HFFc6 (cell line): ENCODE results near the gene NACA. TPM values are rescaled to one million over a fixed set of nuclear protein-coding genes. Genes with fewer than 3 reads are reported as not detected.
"Not testable (repeated sequence)": the region's sequence is repeated elsewhere in the genome, so short reads cannot be mapped to it uniquely, and the experiment has no call there.

Experiments
- DNase-seq: peaks from one replicate; pipeline ENCODE4 v3.0.0-alpha.2; 2018
- H3K27ac Mint-ChIP-seq: 2 replicates; pipeline ENCODE4 v1.8.0; 2020; ENCODE audit warnings: mild to moderate bottlenecking, mixed read lengths
- H3K27me3 Mint-ChIP-seq: 2 replicates; pipeline ENCODE4 v1.8.0; 2021; ENCODE audit warnings: mild to moderate bottlenecking, moderate library complexity, mixed read lengths; ENCODE audit not compliant: insufficient read depth
- H3K36me3 Mint-ChIP-seq: 2 replicates; pipeline ENCODE4 v1.8.0; 2021; ENCODE audit warnings: low read depth, mixed read lengths
- H3K4me1 Mint-ChIP-seq: 2 replicates; pipeline ENCODE4 v1.8.0; 2020; ENCODE audit warnings: low read depth, mixed read lengths
- H3K4me3 Mint-ChIP-seq: 2 replicates; pipeline ENCODE4 v1.8.0; 2020; ENCODE audit warnings: mild to moderate bottlenecking, moderate library complexity, mixed read lengths
- H3K9me3 Mint-ChIP-seq: 2 replicates; pipeline ENCODE4 v1.8.0; 2020; ENCODE audit warnings: mild to moderate bottlenecking, mixed read lengths
- total RNA-seq, 6 experiments: library from RNA; stranded (reverse); fragmentation: NEBNext Ultra II Directional; extraction: Animal tissue kit (Norgen Biotek cat#: 25700); gene quantifications; 2 replicates in 1 of 6; 3 replicates in 5 of 6; pipeline ENCODE4 v1.2.3, GENCODE V29; 2021
- TF ChIP-seq, protein P1 (sequence below): fragments of 200-600 bp; sonication (generic); IDR thresholded peaks from 2 replicates; pipeline ENCODE4 v1.5.0; 2021; ENCODE audit warnings: antibody characterized with exemption, mild to moderate bottlenecking

NACA gene
- total RNA-seq, 6 experiments from 2014 or later = 716 to 840 (median 802) TPM

DNA sequence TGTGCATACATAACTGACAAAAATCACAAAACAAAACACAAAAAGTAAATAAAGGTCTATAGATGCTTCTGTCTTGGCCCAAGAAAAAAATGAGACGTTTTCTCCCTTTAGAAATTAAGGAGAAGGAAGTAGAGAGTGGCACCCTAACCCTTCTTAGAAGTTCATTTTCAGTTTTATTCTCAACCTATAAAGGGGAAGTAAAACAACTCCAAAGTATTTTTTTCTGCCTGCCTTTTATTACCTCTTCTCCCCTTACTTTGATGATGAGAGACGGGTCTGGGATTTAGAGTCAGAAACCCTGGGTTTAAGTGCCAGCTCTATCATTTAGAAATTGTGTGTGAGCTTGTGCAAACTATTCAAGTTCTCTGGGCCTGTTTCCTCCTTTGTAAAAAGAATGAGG lies 24.3 kb upstream of the NACA start:
- Mint-ChIP-seq H3K4me3 (no peak overlapping the region), H3K27me3 (no peaks in the 10 kb centered on the region), H3K36me3 (peaks cover 5% of the 10 kb centered on the region; the same call in 1 of the 2 replicates), H3K4me1 (peaks cover 18% of the 10 kb centered on the region), H3K9me3 (no peaks in the 10 kb centered on the region), H3K27ac (no peak overlapping the region)
- TF ChIP-seq, protein P1, sequence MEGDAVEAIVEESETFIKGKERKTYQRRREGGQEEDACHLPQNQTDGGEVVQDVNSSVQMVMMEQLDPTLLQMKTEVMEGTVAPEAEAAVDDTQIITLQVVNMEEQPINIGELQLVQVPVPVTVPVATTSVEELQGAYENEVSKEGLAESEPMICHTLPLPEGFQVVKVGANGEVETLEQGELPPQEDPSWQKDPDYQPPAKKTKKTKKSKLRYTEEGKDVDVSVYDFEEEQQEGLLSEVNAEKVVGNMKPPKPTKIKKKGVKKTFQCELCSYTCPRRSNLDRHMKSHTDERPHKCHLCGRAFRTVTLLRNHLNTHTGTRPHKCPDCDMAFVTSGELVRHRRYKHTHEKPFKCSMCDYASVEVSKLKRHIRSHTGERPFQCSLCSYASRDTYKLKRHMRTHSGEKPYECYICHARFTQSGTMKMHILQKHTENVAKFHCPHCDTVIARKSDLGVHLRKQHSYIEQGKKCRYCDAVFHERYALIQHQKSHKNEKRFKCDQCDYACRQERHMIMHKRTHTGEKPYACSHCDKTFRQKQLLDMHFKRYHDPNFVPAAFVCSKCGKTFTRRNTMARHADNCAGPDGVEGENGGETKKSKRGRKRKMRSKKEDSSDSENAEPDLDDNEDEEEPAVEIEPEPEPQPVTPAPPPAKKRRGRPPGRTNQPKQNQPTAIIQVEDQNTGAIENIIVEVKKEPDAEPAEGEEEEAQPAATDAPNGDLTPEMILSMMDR = no peak
- DNase-seq = no peak

DNA sequence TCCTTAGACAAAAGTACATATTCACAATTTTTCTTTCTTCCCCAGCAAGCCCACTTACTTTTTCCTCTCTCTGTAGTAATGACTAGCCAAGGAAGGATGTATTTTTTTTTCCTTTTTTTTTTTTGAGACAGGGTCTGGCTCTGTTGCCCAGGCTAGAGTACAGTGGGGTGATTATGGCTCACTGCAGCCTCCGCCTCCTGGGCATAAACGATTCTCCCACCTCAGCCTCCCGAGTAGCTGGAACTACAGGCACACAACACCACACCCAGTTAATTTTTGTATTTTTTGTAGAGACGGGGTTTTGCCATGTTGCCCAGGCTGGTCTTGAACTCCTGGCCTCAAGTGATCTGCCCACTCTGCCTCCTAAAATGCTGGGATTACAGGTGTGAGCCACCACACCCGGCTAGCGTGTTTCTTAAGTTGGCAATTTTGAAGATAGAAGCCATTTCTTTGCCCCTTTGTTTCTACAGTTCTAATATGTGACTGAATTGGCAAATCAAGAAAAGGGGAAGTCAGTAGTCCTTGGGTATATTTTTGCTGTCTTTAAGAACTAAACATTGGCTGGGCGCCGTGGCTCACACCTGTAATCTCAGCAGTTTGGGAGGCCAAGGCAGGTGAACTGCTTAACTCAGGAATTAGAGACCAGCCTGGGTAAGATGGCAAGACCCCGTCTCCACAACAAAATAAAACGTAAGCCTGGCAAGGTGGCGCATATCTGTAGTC lies 3.2 kb upstream of the NACA start:
- H3K9me3 Mint-ChIP-seq = no peaks in the 10 kb centered on the region
- peaks cover 9% of the 10 kb centered on the region for H3K27me3 Mint-ChIP-seq
- no peak for DNase-seq
- H3K27ac Mint-ChIP-seq = no peak overlapping the region
- peaks cover 18% of the 10 kb centered on the region for H3K4me1 Mint-ChIP-seq
- TF ChIP-seq, protein P1 = no peak
- H3K36me3 Mint-ChIP-seq = peaks cover 24% of the 10 kb centered on the region
- no peak overlapping the region for H3K4me3 Mint-ChIP-seq

DNA sequence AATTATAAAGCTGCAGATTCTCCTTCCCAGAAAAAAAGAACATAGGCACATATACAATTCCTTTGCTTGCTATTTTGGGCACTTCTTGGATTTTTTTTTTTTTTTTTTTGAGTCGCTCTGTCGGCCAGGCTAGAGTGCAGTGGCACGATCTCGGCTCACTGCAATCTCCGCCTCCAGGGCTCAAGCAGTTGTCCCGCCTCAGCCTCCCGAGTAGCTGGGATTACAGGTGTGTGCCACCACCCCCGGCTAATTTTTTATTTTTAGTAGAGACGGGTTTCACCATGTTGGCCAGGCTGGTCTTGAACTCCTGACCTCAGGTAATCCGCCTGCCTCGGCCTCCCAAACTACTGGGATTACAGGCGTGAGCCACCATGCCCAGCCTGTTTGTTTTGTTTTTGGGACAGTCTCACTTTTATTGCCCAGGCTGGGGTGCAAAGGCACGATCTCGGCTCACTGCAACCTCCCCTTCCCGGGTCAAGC lies 1.1 kb upstream of the NACA start:
- H3K36me3 Mint-ChIP-seq = peaks cover 39% of the 10 kb centered on the region
- H3K9me3 Mint-ChIP-seq, DNase-seq, H3K27me3 Mint-ChIP-seq: not testable (repeated sequence)
- H3K4me3 Mint-ChIP-seq = peak overlapping the region; percentile 100
- peak overlapping the region; percentile 100 for H3K27ac Mint-ChIP-seq
- peaks cover 39% of the 10 kb centered on the region for H3K4me1 Mint-ChIP-seq

DNA sequence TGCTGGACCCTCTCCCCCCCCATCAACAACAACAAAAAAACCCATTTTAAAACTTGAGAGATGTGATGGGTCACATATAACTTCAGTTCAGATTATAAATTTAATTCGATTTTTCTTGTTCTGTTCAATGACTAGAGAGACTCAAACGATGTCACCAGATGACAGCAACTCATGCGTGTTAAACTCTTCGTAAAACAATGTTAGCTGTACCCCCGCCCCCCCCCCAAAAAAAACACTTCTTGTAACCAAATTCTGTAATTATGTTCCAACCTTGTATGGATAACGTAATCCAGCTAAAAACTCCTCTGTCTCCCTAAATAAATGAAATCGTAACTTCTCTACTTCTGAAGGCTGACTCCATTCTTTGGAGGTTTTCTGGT lies 614 bp upstream of the NACA start:
- peaks cover 35% of the 10 kb centered on the region for H3K36me3 Mint-ChIP-seq
- H3K4me3 Mint-ChIP-seq = peak overlapping the region; percentile 100
- H3K27me3 Mint-ChIP-seq = peaks cover 9% of the 10 kb centered on the region
- DNase-seq = no peak
- peaks cover 44% of the 10 kb centered on the region for H3K4me1 Mint-ChIP-seq
- H3K9me3 Mint-ChIP-seq = no peaks in the 10 kb centered on the region
- peak overlapping the region; percentile 100 for H3K27ac Mint-ChIP-seq
- TF ChIP-seq, protein P1 = no peak

DNA sequence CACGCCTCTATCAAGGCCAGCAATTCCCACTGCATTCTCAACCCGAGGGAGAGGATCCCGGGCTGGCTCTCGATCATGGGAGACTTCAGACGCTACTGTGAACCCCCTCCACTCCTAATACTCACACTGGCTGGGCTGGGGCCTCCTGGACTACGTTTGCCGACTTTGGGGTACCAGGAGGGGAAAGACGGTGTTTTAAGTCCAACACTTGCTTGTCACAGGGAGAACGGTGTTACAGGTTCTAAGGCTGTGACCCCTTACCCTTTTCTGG lies 463 bp downstream of the NACA start:
- Mint-ChIP-seq H3K4me1 (peaks cover 55% of the 10 kb centered on the region), H3K36me3 (peaks cover 46% of the 10 kb centered on the region), H3K27me3 (peaks cover 9% of the 10 kb centered on the region), H3K9me3 (no peaks in the 10 kb centered on the region), H3K4me3 (peak overlapping the region; percentile 100), H3K27ac (peak overlapping the region; percentile 100)
- no peak for DNase-seq
- TF ChIP-seq, protein P1 = no peak

DNA sequence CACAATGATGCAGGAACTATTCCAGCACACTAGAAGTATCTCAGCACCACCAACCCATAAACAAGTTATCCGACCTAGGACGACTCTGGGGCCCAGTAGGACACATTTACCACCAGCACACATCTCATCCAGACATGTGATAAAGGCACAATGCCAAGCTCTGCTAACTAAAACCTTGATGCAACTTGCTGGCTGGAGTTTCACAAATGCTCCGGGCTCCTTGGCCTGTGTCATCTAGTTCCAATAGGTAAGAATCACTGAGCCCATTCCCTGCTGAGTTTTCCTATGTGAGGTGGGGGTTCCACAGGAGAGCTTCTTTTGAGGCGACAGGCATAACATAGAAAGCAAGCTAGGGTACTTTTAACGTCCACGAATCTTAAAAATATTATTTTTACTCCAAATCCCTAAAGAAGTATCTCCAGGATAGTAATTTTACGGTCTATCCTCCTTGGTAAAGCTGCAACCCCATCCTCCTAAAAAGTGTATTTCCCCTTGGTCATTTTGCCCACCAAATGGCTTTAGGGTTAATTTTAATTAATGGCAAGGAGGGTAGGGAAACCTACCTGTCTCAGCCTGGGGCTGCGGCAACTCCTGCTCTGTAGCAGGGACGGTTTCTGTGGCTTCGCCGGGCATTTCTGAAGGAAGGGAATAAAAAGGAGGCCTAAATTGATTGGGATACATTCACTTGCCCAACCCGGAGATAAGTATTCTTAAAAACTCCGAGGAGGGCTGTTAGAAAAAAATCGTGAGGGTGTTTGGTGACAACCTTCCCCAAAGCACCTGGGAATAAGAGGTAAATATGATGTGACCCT lies 1.0 kb downstream of the NACA start:
- peak overlapping the region; percentile 100 for H3K27ac Mint-ChIP-seq
- peak overlapping the region; percentile 100 for H3K4me3 Mint-ChIP-seq
- H3K27me3 Mint-ChIP-seq = peaks cover 9% of the 10 kb centered on the region
- H3K4me1 Mint-ChIP-seq = peaks cover 60% of the 10 kb centered on the region
- TF ChIP-seq, protein P1 = no peak
- DNase-seq = peak; percentile 68
- H3K9me3 Mint-ChIP-seq = no peaks in the 10 kb centered on the region
- peaks cover 48% of the 10 kb centered on the region for H3K36me3 Mint-ChIP-seq
